GM12878 (cell line): ENCODE data around the gene KRTAP10-7. TPM values are rescaled to one million over a fixed set of nuclear protein-coding genes. Genes with fewer than 3 reads are reported as not detected.

Experiments used
- ATAC-seq: fragments of 200-7000 bp; cut with Tn5 transposase; 3 replicates; pipeline ENCODE4 v1.9.1; 2020; ENCODE audit warnings: mild to moderate bottlenecking, moderate library complexity
- BruUV-seq: library from RNA; stranded (reverse); fragments of 400-500 nt; replicated peaks from 2 replicates; lab custom pipeline; 2021; lab: Mats Ljungman, UMichigan
- CTCF ChIA-PET: fragments of 300-600 bp; sonication (Branson Sonifier 250); formaldehyde crosslinking; extraction: SDS; loops from one replicate; lab custom pipeline; 2021; ENCODE audit warnings: inconsistent platforms; lab: Yijun Ruan, JAX
- POLR2A ChIA-PET: fragments of 350-600 bp; formaldehyde crosslinking; extraction: SDS; loops from one replicate; lab custom pipeline; 2021; ENCODE audit warnings: inconsistent platforms; lab: Charles Lee
- RAD21 ChIA-PET: fragments of 300-600 bp; sonication (Branson Sonifier 250); formaldehyde crosslinking; loops from one replicate; lab custom pipeline; 2023; ENCODE audit warnings: antibody characterized with exemption; ENCODE audit not compliant: unreplicated experiment; lab: Charles Lee
- SMC1A ChIA-PET: fragments of 300-600 bp; sonication (Branson Sonifier 250); formaldehyde crosslinking; loops from one replicate; lab custom pipeline; 2023; ENCODE audit not compliant: unreplicated experiment, uncharacterized antibody; lab: Charles Lee
- DNase-seq: peaks from one replicate; pipeline ENCODE4 v3.0.0-alpha.2; 2011; ENCODE audit warnings: low read depth, low spot score
- FAIRE-seq: peaks from 3 replicates; lab custom pipeline; 2011; peaks lifted over from hg19 to GRCh38; lab: Jason Lieb, UNC
- H2AFZ ChIP-seq: 2 replicates; pipeline ENCODE4 v1.6.0; 2011; ENCODE audit warnings: low read depth, low read length, control low read depth; ENCODE audit not compliant: control insufficient read depth
- H3K27ac ChIP-seq: 2 replicates; pipeline ENCODE4 v1.5.1; 2011; ENCODE audit warnings: control low read depth; ENCODE audit not compliant: control insufficient read depth, insufficient read depth
- H3K27me3 ChIP-seq, 2 experiments: replicated peaks in 1 of 2; 2 replicates each; pipeline versions ENCODE4 v1.6.0 to v1.6.1; 2011; ENCODE audit warnings: low read length in 1 of 2; ENCODE audit not compliant: control insufficient read depth in 2 of 2, insufficient read depth in 2 of 2
- H3K36me3 ChIP-seq, 2 experiments: 2 replicates each; pipeline ENCODE4 v1.5.1; 2011; ENCODE audit warnings: low read length in 1 of 2; ENCODE audit not compliant: control insufficient read depth in 2 of 2, insufficient read depth in 2 of 2
- H3K4me1 ChIP-seq: 2 replicates; pipeline ENCODE4 v1.6.1; 2011; ENCODE audit warnings: mild to moderate bottlenecking, low read length, moderate library complexity, mixed read lengths; ENCODE audit not compliant: control insufficient read depth, insufficient read depth
- H3K4me2 ChIP-seq: 2 replicates; pipeline ENCODE4 v1.6.0; 2011; ENCODE audit warnings: control low read depth; ENCODE audit not compliant: control insufficient read depth, insufficient read depth
- H3K4me3 ChIP-seq: fragments of 200-600 bp; sonication (generic); 2 replicates; pipeline ENCODE4 v1.5.1; 2016
- H3K79me2 ChIP-seq: 2 replicates; pipeline ENCODE4 v1.6.0; 2011; ENCODE audit warnings: low read length; ENCODE audit not compliant: control insufficient read depth, insufficient read depth
- H3K9ac ChIP-seq: 2 replicates; pipeline ENCODE4 v1.8.0; 2011; ENCODE audit warnings: low read length, control low read depth, mixed read lengths; ENCODE audit not compliant: control insufficient read depth, insufficient read depth
- H3K9me3 ChIP-seq: replicated peaks from 3 replicates; pipeline ENCODE4 v1.5.1; 2011; ENCODE audit warnings: mild to moderate bottlenecking, low read length; ENCODE audit not compliant: control insufficient read depth, insufficient read depth
- H4K20me1 ChIP-seq: 2 replicates; pipeline ENCODE4 v1.6.0; 2011; ENCODE audit not compliant: control insufficient read depth, insufficient read depth
- BMI1 ChIP-seq: fragments of 450-650 bp; IDR thresholded peaks from 2 replicates; pipeline ENCODE4 v1.6.1; 2016; ENCODE audit warnings: mild to moderate bottlenecking, moderate library complexity, borderline replicate concordance
- CBX5 ChIP-seq: sonication (generic); IDR thresholded peaks from 2 replicates; pipeline ENCODE4 v1.6.1; 2016; ENCODE audit warnings: low read depth, moderate library complexity, mild to moderate bottlenecking, inconsistent platforms
- CHD2 ChIP-seq: IDR thresholded peaks from 2 replicates; pipeline ENCODE4 v1.6.1; 2011; ENCODE audit warnings: low read depth, low read length, improper control_type of control experiment, borderline replicate concordance
- ESRRA ChIP-seq: IDR thresholded peaks from 2 replicates; pipeline ENCODE4 v1.6.1; 2012; ENCODE audit warnings: mild to moderate bottlenecking, low read length, improper control_type of control experiment
- JUNB ChIP-seq: IDR thresholded peaks from 2 replicates; pipeline ENCODE4 v1.6.1; 2016; ENCODE audit warnings: antibody characterized with exemption, mild to moderate bottlenecking
- KAT2A ChIP-seq: conservative IDR thresholded peaks from 2 replicates; pipeline ENCODE4 v1.6.1; 2011; ENCODE audit warnings: low read depth, low read length; ENCODE audit not compliant: control insufficient read depth
- KDM1A ChIP-seq: fragments of 200-600 bp; sonication (generic); IDR thresholded peaks from 2 replicates; pipeline ENCODE4 v1.6.1; 2016; ENCODE audit warnings: borderline replicate concordance
- MAX ChIP-seq: IDR thresholded peaks from 2 replicates; pipeline ENCODE4 v1.6.1; 2012; ENCODE audit warnings: low read depth, low read length, improper control_type of control experiment
- MEF2B ChIP-seq: fragments of 450-650 bp; IDR thresholded peaks from 2 replicates; pipeline ENCODE4 v1.6.1; 2018; ENCODE audit warnings: mild to moderate bottlenecking, moderate library complexity; ENCODE audit not compliant: partially characterized antibody, poor library complexity, severe bottlenecking
- MYB ChIP-seq: fragments of 150-350 bp; IDR thresholded peaks from 2 replicates; pipeline ENCODE4 v1.6.1; 2014; ENCODE audit warnings: mild to moderate bottlenecking, low read depth, low read length, borderline replicate concordance
- NFXL1 ChIP-seq: fragments of 450-650 bp; IDR thresholded peaks from 2 replicates; pipeline ENCODE4 v1.6.1; 2017; ENCODE audit warnings: antibody characterized with exemption, mild to moderate bottlenecking, borderline replicate concordance
- RUNX3 ChIP-seq: IDR thresholded peaks from 2 replicates; pipeline ENCODE4 v1.6.1; 2012; ENCODE audit warnings: low read length, inconsistent platforms
- SMAD5 ChIP-seq: IDR thresholded peaks from 2 replicates; pipeline ENCODE4 v1.6.1; 2016; ENCODE audit warnings: antibody characterized with exemption, low read depth
- WRNIP1 ChIP-seq: IDR thresholded peaks from 2 replicates; pipeline ENCODE4 v1.6.1; 2011; ENCODE audit warnings: low read depth, low read length, improper control_type of control experiment, borderline replicate concordance
- ZNF217 ChIP-seq: fragments of 450-650 bp; IDR thresholded peaks from 2 replicates; pipeline ENCODE4 v1.6.1; 2017; ENCODE audit warnings: antibody characterized with exemption, mild to moderate bottlenecking
- ZNF384 ChIP-seq: IDR thresholded peaks from 2 replicates; pipeline ENCODE4 v1.6.1; 2012; ENCODE audit warnings: low read depth, mild to moderate bottlenecking, low read length, improper control_type of control experiment, borderline replicate concordance
- WGBS: methylation state at CpG from one replicate; pipeline ENCODE4 v1.1.6; 2016; ENCODE audit warnings: low lambda C conversion rate; ENCODE audit not compliant: insufficient replicate concordance, insufficient coverage; ENCODE audit errors: missing lambda C conversion rate; 5-methylcytosine and 5-hydroxymethylcytosine counted together
- in situ Hi-C: fragments of 300-500 bp; cut with MboI; formaldehyde crosslinking; loops from 9 replicates; pipeline ENCODE4 v1.14.3; 2018; ENCODE audit warnings: mixed read lengths
- intact Hi-C: fragments of 100-400 bp; cut with micrococcal nuclease; formaldehyde crosslinking; loops from one replicate; pipeline ENCODE4 v1.14.2; 2022; ENCODE audit not compliant: unreplicated experiment
- polyA plus RNA-seq, 11 experiments: library from polyadenylated mRNA; depleted of rRNA in 4 of 11; unstranded in 6 of 11; stranded (reverse) in 5 of 11; fragments of >200 nt; fragmentation: Nextera tagmentation in 4 of 11; fragmentation: Illumina TruSeq in 1 of 11; extraction: Ambion mirVana in 4 of 11; extraction: Trizol in 1 of 11; gene quantifications; 1 replicate in 1 of 11; 2 replicates in 10 of 11; pipeline versions ENCODE4 v1.2.1 to v1.2.3, GENCODE V29; 2011 to 2016; ENCODE audit warnings: inconsistent platforms in 2 of 11, missing spikeins in 2 of 11, low read depth in 1 of 11
- total RNA-seq, 4 experiments: library from RNA; depleted of rRNA in 3 of 4; stranded (reverse); fragments of >200 nt in 3 of 4; fragmentation: Illumina TruSeq in 1 of 4; extraction: Trizol in 1 of 4; gene quantifications; 2 replicates each; pipeline versions ENCODE4 v1.2.1 to v1.2.3, GENCODE V29; 2013 to 2021
- TF ChIP-seq, protein P1 (sequence below): fragments of 450-650 bp; IDR thresholded peaks from 2 replicates; pipeline ENCODE4 v1.6.1; 2018; ENCODE audit warnings: mild to moderate bottlenecking, low read depth, moderate library complexity; ENCODE audit not compliant: partially characterized antibody

KRTAP10-7 gene
- total and polyA plus RNA-seq, 10 of the 15 experiments (the other 5 are each of a cell fraction or from before 2014, with no cell fraction given) = not detected

- RAD21 ChIA-PET = no interaction called here
- Histone ChIP-seq H4K20me1 (no peaks in the 10 kb centered on the region), H3K4me3 (no peak overlapping the region), H3K4me1 (no peaks in the 10 kb centered on the region), H3K79me2 (no peaks in the 10 kb centered on the region), H2AFZ (no peak overlapping the region), H3K27me3 (no peaks in the 10 kb centered on the region), H3K4me2 (no peak overlapping the region), H3K27ac (no peak overlapping the region), H3K36me3 (no peaks in the 10 kb centered on the region)
- WGBS = 42% methylated on average over 20 of the region's 21 CpGs
- intact Hi-C loops = no loop called here
- FAIRE-seq (no peak), ATAC-seq (no peak), DNase-seq (no peak)
- BruUV-seq = no TSS peak
- POLR2A ChIA-PET = no interaction called here
- SMC1A ChIA-PET = no interaction called here
- no peak for TF ChIP-seq JUNB
- no peak for TF ChIP-seq NFXL1
- TF ChIP-seq WRNIP1 = no peak
- TF ChIP-seq KDM1A = no peak
- TF ChIP-seq ZNF217 = no peak
- TF ChIP-seq CHD2 = no peak
- no peak for TF ChIP-seq MEF2B
- no peak for TF ChIP-seq MYB
- TF ChIP-seq BMI1 = no peak
- TF ChIP-seq, all 136 proteins: peak for 0
- CTCF ChIA-PET = no interaction called here
- Histone ChIP-seq H3K9me3 (no peaks in the 10 kb centered on the region; the same call in 2 of the 3 replicates), H3K9ac (no peak overlapping the region)
- in situ Hi-C loops = no loop called here
Observed at GRCh38 chr21:44602463-44602850, 2.1 kb downstream of the KRTAP10-7 start.

DNA sequence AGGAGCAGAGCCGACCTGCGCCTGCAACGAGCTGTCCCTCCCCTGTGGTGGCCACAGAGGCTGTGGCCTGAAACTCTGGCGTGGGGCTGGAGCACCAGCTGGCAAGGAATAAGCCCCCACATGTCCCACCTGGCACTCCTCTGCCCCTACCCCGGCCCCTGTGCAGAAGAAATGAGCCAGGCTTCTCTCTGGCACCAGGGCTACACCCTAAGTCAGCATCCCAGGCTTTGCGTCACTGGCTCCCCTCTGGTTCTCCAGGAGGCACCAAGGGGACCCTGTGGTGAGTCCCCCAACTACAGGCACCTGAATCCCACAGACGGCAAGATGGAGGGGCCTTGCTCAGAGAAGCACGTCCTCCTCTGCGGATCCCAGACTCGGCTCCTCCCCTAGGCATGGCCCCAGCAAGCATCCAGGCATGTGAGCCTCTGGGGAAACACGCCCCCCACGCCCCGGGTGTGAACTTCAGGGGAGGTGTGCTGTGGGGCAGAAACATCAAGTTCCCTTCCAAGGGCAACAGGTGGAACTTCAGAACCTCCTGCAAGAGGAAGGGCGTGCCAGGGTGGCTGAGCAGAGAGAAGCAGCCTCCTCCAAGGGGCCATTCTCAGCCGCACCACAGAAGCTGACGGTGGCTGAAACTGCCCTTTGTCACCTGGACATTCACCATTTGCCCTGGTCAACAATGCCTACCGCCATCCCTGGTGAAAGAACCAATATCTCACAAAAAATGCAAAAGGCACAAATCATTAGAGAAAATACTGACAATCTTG, 2.9 kb downstream of the KRTAP10-7 start:
- ChIA-PET CTCF (no interaction called here), POLR2A (no interaction called here), RAD21 (no interaction called here), SMC1A (no interaction called here)
- Histone ChIP-seq H4K20me1 (no peaks in the 10 kb centered on the region), H2AFZ (no peak overlapping the region), H3K27me3 (no peaks in the 10 kb centered on the region), H3K79me2 (no peaks in the 10 kb centered on the region), H3K4me2 (no peak overlapping the region), H3K9ac (no peak overlapping the region), H3K9me3 (no peaks in the 10 kb centered on the region; the same call in 2 of the 3 replicates), H3K36me3 (no peaks in the 10 kb centered on the region), H3K4me1 (no peaks in the 10 kb centered on the region), H3K27ac (no peak overlapping the region), H3K4me3 (no peak overlapping the region)
- intact Hi-C loops (no loop called here), in situ Hi-C loops (no loop called here)
- 12% methylated on average over 17 of the region's 17 CpGs for WGBS
- ATAC-seq (no peak), FAIRE-seq (no peak), DNase-seq (no peak)
- no TSS peak for BruUV-seq
- TF ChIP-seq RUNX3 = no peak
- no peak for TF ChIP-seq ZNF384
- TF ChIP-seq, protein P1, sequence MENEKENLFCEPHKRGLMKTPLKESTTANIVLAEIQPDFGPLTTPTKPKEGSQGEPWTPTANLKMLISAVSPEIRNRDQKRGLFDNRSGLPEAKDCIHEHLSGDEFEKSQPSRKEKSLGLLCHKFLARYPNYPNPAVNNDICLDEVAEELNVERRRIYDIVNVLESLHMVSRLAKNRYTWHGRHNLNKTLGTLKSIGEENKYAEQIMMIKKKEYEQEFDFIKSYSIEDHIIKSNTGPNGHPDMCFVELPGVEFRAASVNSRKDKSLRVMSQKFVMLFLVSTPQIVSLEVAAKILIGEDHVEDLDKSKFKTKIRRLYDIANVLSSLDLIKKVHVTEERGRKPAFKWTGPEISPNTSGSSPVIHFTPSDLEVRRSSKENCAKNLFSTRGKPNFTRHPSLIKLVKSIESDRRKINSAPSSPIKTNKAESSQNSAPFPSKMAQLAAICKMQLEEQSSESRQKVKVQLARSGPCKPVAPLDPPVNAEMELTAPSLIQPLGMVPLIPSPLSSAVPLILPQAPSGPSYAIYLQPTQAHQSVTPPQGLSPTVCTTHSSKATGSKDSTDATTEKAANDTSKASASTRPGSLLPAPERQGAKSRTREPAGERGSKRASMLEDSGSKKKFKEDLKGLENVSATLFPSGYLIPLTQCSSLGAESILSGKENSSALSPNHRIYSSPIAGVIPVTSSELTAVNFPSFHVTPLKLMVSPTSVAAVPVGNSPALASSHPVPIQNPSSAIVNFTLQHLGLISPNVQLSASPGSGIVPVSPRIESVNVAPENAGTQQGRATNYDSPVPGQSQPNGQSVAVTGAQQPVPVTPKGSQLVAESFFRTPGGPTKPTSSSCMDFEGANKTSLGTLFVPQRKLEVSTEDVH = no peak
- TF ChIP-seq CBX5 = no peak
- TF ChIP-seq KAT2A = no peak
- no peak for TF ChIP-seq ESRRA
- TF ChIP-seq SMAD5 = no peak
- TF ChIP-seq MAX = no peak
